CD14-positive monocyte (primary cell): ENCODE data around the gene SPATA17. TPM values are rescaled to one million over a fixed set of nuclear protein-coding genes. Genes with fewer than 3 reads are reported as not detected.

Source experiments
- DNase-seq, 3 donors: peaks; one replicate each; pipeline ENCODE4 v3.0.0-alpha.2; 2011 to 2022
- H2AFZ ChIP-seq: 2 replicates; pipeline ENCODE4 v1.6.0; 2012; ENCODE audit warnings: mild to moderate bottlenecking, low read depth, low read length, inconsistent platforms; ENCODE audit not compliant: insufficient read depth, poor library complexity, severe bottlenecking
- H3K27ac ChIP-seq, 2 donors: 1 replicate in 1 of 2; 2 replicates in 1 of 2; pipeline ENCODE4 v1.5.1; 2012 to 2013; ENCODE audit warnings: low read length in 2 of 2, control low read depth in 1 of 2, inconsistent platforms in 1 of 2, low read depth in 1 of 2, mild to moderate bottlenecking in 1 of 2
- H3K27me3 ChIP-seq, 2 donors: one replicate each; pipeline versions ENCODE4 v1.6.0 to v1.6.1; 2011 to 2013; ENCODE audit warnings: low read length in 2 of 2; ENCODE audit not compliant: control insufficient read depth in 2 of 2, insufficient read depth in 2 of 2
- H3K36me3 ChIP-seq, 2 donors: replicated peaks in 1 of 2; 1 replicate in 1 of 2; 2 replicates in 1 of 2; pipeline versions ENCODE4 v1.5.1 to v1.6.1; 2012 to 2013; ENCODE audit warnings: low read length in 2 of 2, control low read depth in 1 of 2, inconsistent platforms in 1 of 2, mild to moderate bottlenecking in 1 of 2; ENCODE audit not compliant: insufficient read depth in 2 of 2, control insufficient read depth in 1 of 2
- H3K4me1 ChIP-seq, 2 donors: 1 replicate in 1 of 2; 2 replicates in 1 of 2; pipeline versions ENCODE4 v1.5.1 to v1.6.1; 2012 to 2013; ENCODE audit warnings: low read length in 2 of 2, control low read depth in 1 of 2, inconsistent platforms in 1 of 2, mild to moderate bottlenecking in 1 of 2, moderate library complexity in 1 of 2; ENCODE audit not compliant: insufficient read depth in 2 of 2, control insufficient read depth in 1 of 2
- H3K4me2 ChIP-seq: replicated peaks from 2 replicates; pipeline ENCODE3; 2012; ENCODE audit warnings: low read length, moderate library complexity, mild to moderate bottlenecking; ENCODE audit not compliant: poor library complexity, severe bottlenecking; ENCODE audit errors: extremely low read depth
- H3K4me3 ChIP-seq, 3 experiments: fragments of 200-600 bp in 1 of 3; sonication (generic) in 1 of 3; replicated peaks in 1 of 3; 1 replicate in 2 of 3; 2 replicates in 1 of 3; pipeline ENCODE4 v1.5.1; 2011 to 2013; ENCODE audit warnings: low read length in 3 of 3, mild to moderate bottlenecking in 3 of 3, control low read depth in 2 of 3, low read depth in 2 of 3, inconsistent platforms in 1 of 3, moderate library complexity in 1 of 3
- H3K79me2 ChIP-seq: 2 replicates; pipeline ENCODE4 v1.6.0; 2012; ENCODE audit warnings: mild to moderate bottlenecking, control low read depth, inconsistent platforms, low read length, moderate library complexity; ENCODE audit not compliant: insufficient read depth
- H3K9ac ChIP-seq: 2 replicates; pipeline ENCODE4 v1.6.0; 2017; ENCODE audit warnings: low read length, mild to moderate bottlenecking; ENCODE audit not compliant: insufficient read depth, poor library complexity, severe bottlenecking
- H3K9me3 ChIP-seq, 2 donors: replicated peaks in 1 of 2; 1 replicate in 1 of 2; 2 replicates in 1 of 2; pipeline versions ENCODE4 v1.5.1 to v1.6.1; 2012 to 2013; ENCODE audit warnings: low read length in 2 of 2, control low read depth in 1 of 2; ENCODE audit not compliant: control insufficient read depth in 1 of 2, insufficient read depth in 1 of 2
- H4K20me1 ChIP-seq: 2 replicates; pipeline ENCODE4 v1.6.0; 2012; ENCODE audit warnings: mild to moderate bottlenecking, low read length, control low read depth, moderate library complexity; ENCODE audit not compliant: insufficient read depth
- H3K27ac Mint-ChIP-seq, 7 donors: one replicate each; pipeline ENCODE4 v1.8.0; 2020; ENCODE audit warnings: mild to moderate bottlenecking in 7 of 7, mixed read lengths in 7 of 7, moderate library complexity in 6 of 7, inconsistent platforms in 2 of 7
- H3K27me3 Mint-ChIP-seq, 3 donors: one replicate each; pipeline ENCODE4 v1.8.0; 2021 to 2022; ENCODE audit warnings: low read depth in 3 of 3, mild to moderate bottlenecking in 3 of 3, mixed read lengths in 3 of 3, moderate library complexity in 3 of 3, inconsistent platforms in 1 of 3
- H3K36me3 Mint-ChIP-seq, 2 donors: one replicate each; pipeline ENCODE4 v1.8.0; 2020; ENCODE audit warnings: mixed read lengths in 2 of 2, inconsistent platforms in 1 of 2, mild to moderate bottlenecking in 1 of 2
- H3K4me1 Mint-ChIP-seq: one replicate; pipeline ENCODE4 v1.8.0; 2020; ENCODE audit warnings: mild to moderate bottlenecking, mixed read lengths
- H3K4me3 Mint-ChIP-seq, 2 donors: one replicate each; pipeline ENCODE4 v1.8.0; 2020; ENCODE audit warnings: mild to moderate bottlenecking in 2 of 2, mixed read lengths in 2 of 2, moderate library complexity in 1 of 2
- H3K9me3 Mint-ChIP-seq, 7 donors: one replicate each; pipeline ENCODE4 v1.8.0; 2020 to 2022; ENCODE audit warnings: mixed read lengths in 7 of 7, mild to moderate bottlenecking in 6 of 7, moderate library complexity in 6 of 7, inconsistent platforms in 2 of 7
- WGBS: methylation state at CpG from one replicate; pipeline ENCODE4 v1.1.5; 2013; ENCODE audit warnings: missing lambda C conversion rate; ENCODE audit not compliant: insufficient coverage; 5-methylcytosine and 5-hydroxymethylcytosine counted together
- intact Hi-C, 2 donors: fragments of 100-400 bp; cut with micrococcal nuclease; formaldehyde crosslinking; loops; one replicate each; pipeline versions ENCODE4 v1.15.0 to v1.15.1; 2023
- polyA plus RNA-seq, 3 donors: library from polyadenylated mRNA; depleted of rRNA in 1 of 3; unstranded in 2 of 3; stranded (reverse) in 1 of 3; fragments of 300-500 nt in 2 of 3; fragments of >200 nt in 1 of 3; fragmentation: Illumina TruSeq in 2 of 3; gene quantifications; 1 replicate in 2 of 3; 2 replicates in 1 of 3; pipeline ENCODE4 v1.2.3, GENCODE V29; 2012 to 2021
- TF ChIP-seq, protein P1 (sequence below): fragments of 200-600 bp; IDR thresholded peaks from one replicate; pipeline ENCODE4 v1.8.0; 2022; ENCODE audit warnings: antibody characterized with exemption, mild to moderate bottlenecking

Gene SPATA17
- polyA plus RNA-seq, 3 donors, result 0.28 TPM; not detected in 2

DNA sequence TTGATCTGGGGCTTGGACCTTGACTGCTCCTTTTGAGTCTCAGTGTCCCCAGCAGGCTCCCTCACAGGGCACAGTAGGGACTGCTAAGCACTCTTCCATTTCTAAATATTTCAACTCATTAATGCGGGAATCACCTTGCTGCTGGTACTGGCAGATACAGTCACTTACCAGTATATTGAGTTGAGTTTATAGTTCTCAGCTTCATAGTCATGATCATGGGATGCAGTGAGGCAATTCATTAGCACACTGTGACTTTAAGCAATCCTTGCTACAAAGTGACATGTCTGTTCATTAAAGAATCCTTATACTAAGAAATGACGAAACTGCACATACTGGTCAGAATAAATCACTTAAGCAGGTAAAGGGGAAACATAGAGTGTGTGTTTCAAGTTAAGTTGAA is 240.8 kb downstream of the SPATA17 start:
- intact Hi-C loops, result no loop called here
- Mint-ChIP-seq H3K36me3 (no peaks in the 10 kb centered on the region), H3K27ac (no peak overlapping the region), H3K27me3 (peaks cover 0 to 3% (median 0%) of the 10 kb centered on the region in 3 donors), H3K4me3 (no peak overlapping the region), H3K4me1 (no peaks in the 10 kb centered on the region), H3K9me3 (peaks cover 0 to 5% (median 0%) of the 10 kb centered on the region in 7 donors)
- TF ChIP-seq, protein P1, sequence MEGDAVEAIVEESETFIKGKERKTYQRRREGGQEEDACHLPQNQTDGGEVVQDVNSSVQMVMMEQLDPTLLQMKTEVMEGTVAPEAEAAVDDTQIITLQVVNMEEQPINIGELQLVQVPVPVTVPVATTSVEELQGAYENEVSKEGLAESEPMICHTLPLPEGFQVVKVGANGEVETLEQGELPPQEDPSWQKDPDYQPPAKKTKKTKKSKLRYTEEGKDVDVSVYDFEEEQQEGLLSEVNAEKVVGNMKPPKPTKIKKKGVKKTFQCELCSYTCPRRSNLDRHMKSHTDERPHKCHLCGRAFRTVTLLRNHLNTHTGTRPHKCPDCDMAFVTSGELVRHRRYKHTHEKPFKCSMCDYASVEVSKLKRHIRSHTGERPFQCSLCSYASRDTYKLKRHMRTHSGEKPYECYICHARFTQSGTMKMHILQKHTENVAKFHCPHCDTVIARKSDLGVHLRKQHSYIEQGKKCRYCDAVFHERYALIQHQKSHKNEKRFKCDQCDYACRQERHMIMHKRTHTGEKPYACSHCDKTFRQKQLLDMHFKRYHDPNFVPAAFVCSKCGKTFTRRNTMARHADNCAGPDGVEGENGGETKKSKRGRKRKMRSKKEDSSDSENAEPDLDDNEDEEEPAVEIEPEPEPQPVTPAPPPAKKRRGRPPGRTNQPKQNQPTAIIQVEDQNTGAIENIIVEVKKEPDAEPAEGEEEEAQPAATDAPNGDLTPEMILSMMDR, result no peak
- Histone ChIP-seq H3K36me3 (no peaks in the 10 kb centered on the region), H3K4me1 (no peaks in the 10 kb centered on the region), H4K20me1 (no peaks in the 10 kb centered on the region), H3K27ac (no peak overlapping the region), H2AFZ (no peak overlapping the region), H3K9ac (no peak overlapping the region), H3K4me2 (no peak overlapping the region), H3K27me3 (no peaks in the 10 kb centered on the region), H3K79me2 (no peaks in the 10 kb centered on the region), H3K4me3 (no peak overlapping the region), H3K9me3 (no peaks in the 10 kb centered on the region)
- no CpG with 5 or more reads among the region's 2 CpGs for WGBS
- no peak for DNase-seq

- Mint-ChIP-seq H3K27me3 (peaks cover 0 to 3% (median 0%) of the 10 kb centered on the region in 3 donors), H3K4me1 (no peaks in the 10 kb centered on the region), H3K36me3 (no peaks in the 10 kb centered on the region), H3K9me3 (peaks cover 0 to 5% (median 0%) of the 10 kb centered on the region in 7 donors), H3K27ac (no peak overlapping the region), H3K4me3 (no peak overlapping the region)
- intact Hi-C loops, result no loop called here
- Histone ChIP-seq H3K79me2 (no peaks in the 10 kb centered on the region), H2AFZ (no peak overlapping the region), H3K4me1 (no peaks in the 10 kb centered on the region), H4K20me1 (no peaks in the 10 kb centered on the region), H3K9me3 (peaks cover 3 to 8% of the 10 kb centered on the region in 2 donors), H3K36me3 (no peaks in the 10 kb centered on the region), H3K4me3 (no peak overlapping the region), H3K27me3 (no peaks in the 10 kb centered on the region), H3K9ac (no peak overlapping the region), H3K4me2 (no peak overlapping the region), H3K27ac (no peak overlapping the region)
- TF ChIP-seq, protein P1, result no peak
- DNase-seq, result no peak
These were observed 244.1 kb downstream of the SPATA17 start for GRCh38 chr1:217875229-217875628.
